GM06990 (cell line): Measurements from ENCODE around the gene NRM.
"Not testable (repeated sequence)": the region's sequence is repeated elsewhere in the genome, so short reads cannot be mapped to it uniquely, and the experiment has no call there.

Experiments used
- DNase-seq: peaks from one replicate; pipeline ENCODE4 v3.0.0-alpha.2; 2011; ENCODE audit not compliant: insufficient read length; ENCODE audit errors: extremely low read depth
- H3K27me3 ChIP-seq: replicated peaks from 2 replicates; pipeline ENCODE4 v1.6.0; 2011; ENCODE audit warnings: low read length; ENCODE audit not compliant: control insufficient read depth, insufficient read depth
- H3K36me3 ChIP-seq: 2 replicates; pipeline ENCODE4 v1.5.1; 2011; ENCODE audit warnings: low read length; ENCODE audit not compliant: control insufficient read depth, insufficient read depth
- H3K4me3 ChIP-seq: replicated peaks from 2 replicates; pipeline ENCODE4 v1.5.1; 2011; ENCODE audit warnings: low read depth, mild to moderate bottlenecking, control low read depth, low read length
- CTCF ChIP-seq: IDR thresholded peaks from 2 replicates; pipeline ENCODE4 v1.5.1; 2011; ENCODE audit warnings: low read length, control low read depth, mild to moderate bottlenecking, inconsistent platforms; ENCODE audit not compliant: insufficient read depth, poor library complexity, severe bottlenecking

Gene NRM

GRCh38 chr6:30676660-30677285 is 14.0 kb downstream of the NRM start:
- DNase-seq = no peak
- Histone ChIP-seq H3K27me3 (no peaks in the 10 kb centered on the region), H3K4me3 (no peak overlapping the region), H3K36me3 (peaks cover 22% of the 10 kb centered on the region)
- no peak for TF ChIP-seq CTCF

- H3K36me3 ChIP-seq = peaks cover 12% of the 10 kb centered on the region
Measured at GRCh38 chr6:30672445-30673253, 18.1 kb downstream of the NRM start, which contains the start of gene DHX16. Gene DHX16, minus strand, starts transcription at chr6:30673006. Its CDS starts 165 bp downstream, at chr6:30672841.

GRCh38 chr6:30670760-30671527 is 19.8 kb downstream of the NRM start:
- no peak for DNase-seq
- Histone ChIP-seq H3K36me3 (peaks cover 2% of the 10 kb centered on the region), H3K4me3 (no peak overlapping the region), H3K27me3 (no peaks in the 10 kb centered on the region)
- no peak for TF ChIP-seq CTCF

More at GRCh38 chr6:30672445-30673253, 18.1 kb downstream of the NRM start, which contains the start of gene DHX16:
- TF ChIP-seq CTCF = peak; percentile 84
- DNase-seq = peak; percentile 87
- H3K27me3 ChIP-seq = no peaks in the 10 kb centered on the region
- H3K4me3 ChIP-seq = peak within 1 kb of the TSS; percentile 99

GRCh38 chr6:30666300-30666699 is 24.5 kb downstream of the NRM start:
- DNase-seq, H3K27me3 ChIP-seq, H3K4me3 ChIP-seq: not testable (repeated sequence)
- peaks cover 29% of the 10 kb centered on the region for H3K36me3 ChIP-seq

GRCh38 chr6:30664994-30665767 is 25.6 kb downstream of the NRM start:
- H3K27me3 ChIP-seq = no peaks in the 10 kb centered on the region
- H3K4me3 ChIP-seq = no peak overlapping the region
- DNase-seq = no peak
- H3K36me3 ChIP-seq = peaks cover 31% of the 10 kb centered on the region
- no peak for TF ChIP-seq CTCF

GRCh38 chr6:30657922-30658321 is 32.9 kb downstream of the NRM start:
- peaks cover 51% of the 10 kb centered on the region for H3K36me3 ChIP-seq
- not testable (repeated sequence) for H3K4me3 ChIP-seq, DNase-seq, H3K27me3 ChIP-seq
